ENCODE results near the gene CDC14A. TPM values are rescaled to one million over a fixed set of nuclear protein-coding genes. Genes with fewer than 3 reads are reported as not detected.

The CDC14A gene
- polyA plus RNA-seq, 6 donors from 2014 or later: 6.1 to 17.1 (median 14.4) TPM

GRCh38 chr1:100512803-100513352, 160.6 kb downstream of the CDC14A start:
- DNase-seq: no peak
- no peak overlapping the region for H3K4me3 Mint-ChIP-seq
- no peaks in the 10 kb centered on the region for H3K9me3 Mint-ChIP-seq
- peaks cover 0 to 5% (median 0%) of the 10 kb centered on the region in 3 donors for H3K4me1 Mint-ChIP-seq
- H3K36me3 Mint-ChIP-seq: peaks cover 0 to 4% of the 10 kb centered on the region in 2 donors
- H3K27ac Mint-ChIP-seq: no peak overlapping the region
- no peak for ATAC-seq (ENCODE audit: low read depth in 2 of 2)
- H3K27me3 Mint-ChIP-seq: no peaks in the 10 kb centered on the region

DNA sequence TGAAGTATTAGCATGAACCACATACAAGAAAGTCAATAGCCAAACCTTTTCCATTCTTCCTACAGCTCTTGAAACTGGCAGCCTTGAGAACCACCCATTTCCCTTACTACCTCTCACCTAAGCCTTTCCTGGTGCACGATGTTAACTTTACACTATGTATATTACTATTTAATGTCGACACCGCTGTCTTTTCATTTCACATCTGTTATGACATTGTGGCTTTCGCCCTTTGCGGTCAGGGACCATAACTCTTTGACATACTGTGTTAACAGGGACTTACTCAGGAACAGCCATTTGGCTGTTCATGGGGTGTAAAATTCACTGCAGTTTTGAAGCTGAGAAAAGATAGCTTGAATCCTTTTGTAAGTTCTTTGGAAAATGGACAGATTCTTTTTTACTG, 164.6 kb downstream of the CDC14A start:
- peaks cover 0 to 7% of the 10 kb centered on the region in 2 donors for H3K36me3 Mint-ChIP-seq
- no peak for DNase-seq
- no peaks in the 10 kb centered on the region for H3K4me1 Mint-ChIP-seq
- no peaks in the 10 kb centered on the region for H3K9me3 Mint-ChIP-seq
- no peaks in the 10 kb centered on the region for H3K27me3 Mint-ChIP-seq
- no peak overlapping the region for H3K4me3 Mint-ChIP-seq
- ATAC-seq (ENCODE audit: low read depth in 2 of 2): no peak
- H3K27ac Mint-ChIP-seq: peak overlapping the region in 1 of 6 donors; percentile 42

- no peak for ATAC-seq (ENCODE audit: low read depth in 2 of 2)
- DNase-seq: no peak
- Mint-ChIP-seq H3K27ac (no peak overlapping the region), H3K4me1 (peaks cover 2 to 4% (median 3%) of the 10 kb centered on the region in 3 donors), H3K4me3 (no peak overlapping the region), H3K36me3 (peaks cover 0 to 7% of the 10 kb centered on the region in 2 donors), H3K9me3 (no peaks in the 10 kb centered on the region), H3K27me3 (no peaks in the 10 kb centered on the region)
These were observed 165.2 kb downstream of the CDC14A start for GRCh38 chr1:100517515-100517914.

GRCh38 chr1:100518023-100518422, 165.7 kb downstream of the CDC14A start:
- Mint-ChIP-seq H3K9me3 (no peaks in the 10 kb centered on the region), H3K27ac (no peak overlapping the region)

GRCh38 chr1:100523038-100523652, 170.8 kb downstream of the CDC14A start:
- H3K4me1 Mint-ChIP-seq: peaks cover 12% of the 10 kb centered on the region in 3 donors
- no peaks in the 10 kb centered on the region for H3K9me3 Mint-ChIP-seq
- DNase-seq (no peak), ATAC-seq (ENCODE audit: low read depth in 2 of 2) (peak; percentile 65 to 67)
- H3K27me3 Mint-ChIP-seq: no peaks in the 10 kb centered on the region
- no peak overlapping the region for H3K4me3 Mint-ChIP-seq
- H3K36me3 Mint-ChIP-seq: peaks cover 0 to 7% of the 10 kb centered on the region in 2 donors
- peak overlapping the region in 2 of 6 donors; percentile 20 to 83 for H3K27ac Mint-ChIP-seq

More at GRCh38 chr1:100518023-100518422, 165.7 kb downstream of the CDC14A start:
- Mint-ChIP-seq H3K4me3 (no peak overlapping the region), H3K36me3 (peaks cover 0 to 7% of the 10 kb centered on the region in 2 donors), H3K4me1 (peaks cover 7 to 8% (median 7%) of the 10 kb centered on the region in 3 donors), H3K27me3 (no peaks in the 10 kb centered on the region)
- no peak for DNase-seq
- no peak for ATAC-seq (ENCODE audit: low read depth in 2 of 2)

DNA sequence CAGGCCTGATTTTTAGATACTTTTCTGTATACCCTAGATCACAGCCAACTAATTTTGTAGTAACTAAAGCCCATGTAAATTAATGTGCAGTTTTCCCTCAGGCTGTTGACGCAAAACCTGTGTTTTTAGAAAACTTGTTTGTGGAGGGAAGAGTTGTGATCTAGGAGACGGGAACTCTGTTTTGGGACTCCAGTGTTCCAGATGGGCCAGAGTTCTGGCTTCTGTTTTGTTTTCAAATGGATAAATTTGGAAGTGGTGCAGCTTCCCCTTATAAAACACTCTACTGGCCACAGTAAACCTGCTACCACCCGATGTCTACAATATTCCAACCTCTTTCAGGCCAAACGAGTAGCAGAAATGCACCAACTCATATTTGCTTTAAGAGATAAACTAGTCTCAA, 172.0 kb downstream of the CDC14A start:
- Mint-ChIP-seq H3K4me3 (no peak overlapping the region), H3K9me3 (no peaks in the 10 kb centered on the region), H3K27ac (no peak overlapping the region), H3K36me3 (no peaks in the 10 kb centered on the region), H3K27me3 (no peaks in the 10 kb centered on the region), H3K4me1 (peaks cover 12% of the 10 kb centered on the region in 3 donors)
- ATAC-seq (ENCODE audit: low read depth in 2 of 2) (no peak), DNase-seq (no peak)

GRCh38 chr1:100526894-100527293, 174.6 kb downstream of the CDC14A start:
- Mint-ChIP-seq H3K27ac (peak overlapping the region in 1 of 6 donors; percentile 22), H3K4me1 (peaks cover 12% of the 10 kb centered on the region in 3 donors)

GRCh38 chr1:100528871-100529270, 176.6 kb downstream of the CDC14A start:
- Mint-ChIP-seq H3K36me3 (no peaks in the 10 kb centered on the region), H3K4me3 (no peak overlapping the region), H3K27ac (no peak overlapping the region), H3K9me3 (no peaks in the 10 kb centered on the region), H3K27me3 (peaks cover 8 to 23% (median 11%) of the 10 kb centered on the region in 3 donors), H3K4me1 (no peaks in the 10 kb centered on the region)
- DNase-seq: no peak
- ATAC-seq (ENCODE audit: low read depth in 2 of 2): no peak

More at GRCh38 chr1:100526894-100527293, 174.6 kb downstream of the CDC14A start:
- ATAC-seq (ENCODE audit: low read depth in 2 of 2) (no peak), DNase-seq (no peak)
- no peak overlapping the region for H3K4me3 Mint-ChIP-seq
- no peaks in the 10 kb centered on the region for H3K9me3 Mint-ChIP-seq
- H3K27me3 Mint-ChIP-seq: peaks cover 0 to 3% (median 2%) of the 10 kb centered on the region in 3 donors
- no peaks in the 10 kb centered on the region for H3K36me3 Mint-ChIP-seq

GRCh38 chr1:100530141-100530540, 177.8 kb downstream of the CDC14A start:
- H3K27me3 Mint-ChIP-seq: peaks cover 16 to 30% (median 17%) of the 10 kb centered on the region in 3 donors
- ATAC-seq (ENCODE audit: low read depth in 2 of 2): no peak
- H3K27ac Mint-ChIP-seq: no peak overlapping the region
- DNase-seq: no peak
- peaks cover 0 to 2% (median 0%) of the 10 kb centered on the region in 7 donors for H3K9me3 Mint-ChIP-seq
- no peaks in the 10 kb centered on the region for H3K4me1 Mint-ChIP-seq
- no peaks in the 10 kb centered on the region for H3K36me3 Mint-ChIP-seq
- no peak overlapping the region for H3K4me3 Mint-ChIP-seq

DNA sequence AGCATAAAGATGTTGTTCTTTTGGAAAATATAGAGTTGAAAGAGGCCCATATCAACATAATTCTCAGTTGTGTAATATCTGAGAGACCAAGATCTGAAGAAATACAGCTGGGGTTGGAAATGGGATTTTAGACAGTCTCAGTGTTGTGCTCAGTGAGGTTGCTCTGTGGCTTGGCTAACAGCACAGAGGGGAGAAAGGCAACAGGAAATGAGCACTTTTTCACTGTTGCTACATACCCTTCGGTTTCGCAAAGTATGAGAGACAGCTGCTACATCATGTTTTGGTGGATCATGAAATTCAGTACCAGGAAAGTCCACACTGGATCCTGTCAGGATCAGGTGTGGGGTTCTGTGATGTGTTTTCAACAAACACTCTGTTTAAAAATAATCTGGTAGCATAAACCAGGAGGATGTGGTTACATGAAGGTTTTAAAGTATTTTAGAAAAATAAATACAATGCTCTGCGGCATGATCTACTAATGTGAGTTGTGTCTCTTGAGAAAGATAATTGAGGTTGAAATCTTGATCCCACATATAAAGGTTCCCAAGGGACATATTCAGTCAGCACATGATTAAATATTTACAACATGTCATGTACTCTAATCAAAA, 178.7 kb downstream of the CDC14A start:
- DNase-seq (no peak), ATAC-seq (ENCODE audit: low read depth in 2 of 2) (no peak)
- Mint-ChIP-seq H3K36me3 (no peaks in the 10 kb centered on the region), H3K27ac (peak overlapping the region in 1 of 6 donors; percentile 7), H3K4me1 (peaks cover 0 to 4% (median 2%) of the 10 kb centered on the region in 3 donors), H3K4me3 (no peak overlapping the region), H3K9me3 (peaks cover 0 to 2% (median 0%) of the 10 kb centered on the region in 7 donors), H3K27me3 (peaks cover 24 to 38% (median 24%) of the 10 kb centered on the region in 3 donors)

GRCh38 chr1:100532645-100533044, 180.3 kb downstream of the CDC14A start:
- DNase-seq: no peak
- no peak overlapping the region for H3K4me3 Mint-ChIP-seq
- no peak overlapping the region for H3K27ac Mint-ChIP-seq

GRCh38 chr1:100535264-100535663, 183.0 kb downstream of the CDC14A start:
- DNase-seq: no peak
- peaks cover 43 to 66% (median 55%) of the 10 kb centered on the region in 3 donors for H3K27me3 Mint-ChIP-seq
- H3K9me3 Mint-ChIP-seq: peaks cover 0 to 2% (median 0%) of the 10 kb centered on the region in 7 donors
- no peak overlapping the region for H3K4me3 Mint-ChIP-seq
- ATAC-seq (ENCODE audit: low read depth in 2 of 2): no peak
- peak overlapping the region in 1 of 6 donors; percentile 1 for H3K27ac Mint-ChIP-seq
- H3K36me3 Mint-ChIP-seq: no peaks in the 10 kb centered on the region
- peaks cover 4 to 7% (median 6%) of the 10 kb centered on the region in 3 donors for H3K4me1 Mint-ChIP-seq

More at GRCh38 chr1:100532645-100533044, 180.3 kb downstream of the CDC14A start:
- Mint-ChIP-seq H3K4me1 (peaks cover 0 to 6% (median 4%) of the 10 kb centered on the region in 3 donors), H3K27me3 (peaks cover 40 to 54% (median 40%) of the 10 kb centered on the region in 3 donors), H3K36me3 (no peaks in the 10 kb centered on the region), H3K9me3 (peaks cover 0 to 2% (median 0%) of the 10 kb centered on the region in 7 donors)
- no peak for ATAC-seq (ENCODE audit: low read depth in 2 of 2)

- peaks cover 47 to 66% (median 60%) of the 10 kb centered on the region in 3 donors for H3K27me3 Mint-ChIP-seq
These were observed 183.7 kb downstream of the CDC14A start for GRCh38 chr1:100536031-100536430.

More at GRCh38 chr1:100536031-100536430, 183.7 kb downstream of the CDC14A start:
- peaks cover 0 to 2% (median 0%) of the 10 kb centered on the region in 7 donors for H3K9me3 Mint-ChIP-seq
- H3K4me1 Mint-ChIP-seq: peaks cover 4 to 7% (median 6%) of the 10 kb centered on the region in 3 donors
- no peak for DNase-seq
- H3K4me3 Mint-ChIP-seq: no peak overlapping the region
- peak; percentile 31 to 34 for ATAC-seq (ENCODE audit: low read depth in 2 of 2)
- no peaks in the 10 kb centered on the region for H3K36me3 Mint-ChIP-seq
- peak overlapping the region in 1 of 6 donors; percentile 21 for H3K27ac Mint-ChIP-seq
